Right renal cortex interstitium (tissue), 3 donors: ENCODE data around the gene ULBP3. TPM values are rescaled to one million over a fixed set of nuclear protein-coding genes. Genes with fewer than 3 reads are reported as not detected.
"Not testable (repeated sequence)": the region's sequence is repeated elsewhere in the genome, so short reads cannot be mapped to it uniquely, and the experiment has no call there.

Experiments used
- DNase-seq, 3 donors: peaks; one replicate each; pipeline ENCODE4 v3.0.0-alpha.2; 2013; ENCODE audit warnings: low read depth in 3 of 3, low spot score in 2 of 3
- polyA plus RNA-seq, 3 donors: library from polyadenylated mRNA; unstranded; fragments of 120-200 nt; gene quantifications; one replicate each; pipeline ENCODE4 v1.2.1, GENCODE V29; 2013; ENCODE audit not compliant: insufficient read length in 3 of 3

Gene ULBP3
- polyA plus RNA-seq, 3 donors, result 8.1 to 12.2 (median 10.1) TPM

DNA sequence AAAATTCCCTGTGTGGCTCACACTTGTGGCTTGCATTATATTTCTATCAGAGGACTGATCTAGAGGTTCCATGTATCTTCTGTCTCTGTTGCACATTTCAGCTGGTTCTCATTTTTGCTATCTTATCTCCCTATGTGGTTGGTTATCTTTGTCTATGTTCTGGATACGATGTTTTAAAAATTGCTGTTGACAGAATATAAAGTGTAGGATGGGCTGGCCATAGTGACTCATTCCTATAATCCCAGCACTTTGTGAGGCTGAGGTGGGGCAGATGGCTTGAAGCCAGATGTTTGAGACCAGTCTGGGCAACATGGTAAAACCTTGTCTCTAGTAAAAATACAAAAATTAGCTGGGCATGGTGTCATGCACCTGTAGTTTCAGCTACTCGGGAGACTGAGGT lies 9.9 kb upstream of the ULBP3 start:
- no peak for DNase-seq

DNA sequence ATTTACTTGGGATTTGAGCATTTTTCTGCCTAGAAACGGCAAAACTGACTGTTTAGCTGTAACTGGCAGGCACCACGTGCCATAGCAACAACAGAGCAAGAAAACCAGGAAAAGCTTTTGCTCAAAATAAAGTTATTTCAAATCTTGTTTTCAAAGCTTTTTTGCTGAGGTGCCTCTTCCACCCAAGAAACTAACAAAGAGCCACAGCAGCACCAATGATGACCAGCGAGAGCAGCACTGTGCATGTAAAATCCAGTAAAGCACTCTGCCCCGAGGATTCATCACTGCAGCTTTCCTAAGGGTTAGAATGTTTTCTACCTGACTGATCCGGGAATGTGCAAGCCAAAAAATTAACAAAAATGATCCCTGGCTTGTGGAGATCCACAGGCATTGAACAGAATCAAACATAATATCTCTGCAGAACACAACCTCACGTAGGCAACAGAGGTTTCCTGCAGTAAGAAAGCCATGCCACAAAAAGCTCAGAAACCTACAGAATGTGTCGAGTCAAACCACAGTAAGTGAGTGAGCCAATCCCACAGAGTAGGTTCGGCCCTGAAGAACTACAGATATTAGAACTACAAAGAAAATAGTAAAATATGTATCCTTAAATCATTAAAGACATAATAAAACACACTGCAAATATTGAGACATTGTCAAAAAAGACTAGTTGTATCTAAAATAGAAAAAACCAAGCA lies 7.4 kb upstream of the ULBP3 start:
- DNase-seq, result no peak

DNA sequence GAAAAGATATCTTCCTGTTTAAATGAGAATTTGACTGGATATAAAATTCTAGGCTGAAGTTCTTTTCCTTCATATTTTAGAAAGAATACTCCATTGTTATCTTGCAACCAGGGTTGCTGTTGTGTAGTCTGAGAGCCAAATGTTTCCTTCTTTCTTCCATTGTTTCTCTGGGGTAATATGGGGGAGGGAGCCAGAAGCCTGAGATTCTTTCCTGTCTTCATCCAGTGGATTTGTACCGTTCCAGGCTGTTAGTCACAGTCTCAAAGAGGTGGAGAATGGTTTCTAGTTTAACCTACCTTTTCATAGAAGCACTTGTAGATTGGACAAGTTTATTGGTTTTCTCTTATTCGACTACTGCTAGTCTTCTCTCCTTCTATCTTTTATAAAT lies 6.1 kb upstream of the ULBP3 start:
- DNase-seq, result no peak

DNA sequence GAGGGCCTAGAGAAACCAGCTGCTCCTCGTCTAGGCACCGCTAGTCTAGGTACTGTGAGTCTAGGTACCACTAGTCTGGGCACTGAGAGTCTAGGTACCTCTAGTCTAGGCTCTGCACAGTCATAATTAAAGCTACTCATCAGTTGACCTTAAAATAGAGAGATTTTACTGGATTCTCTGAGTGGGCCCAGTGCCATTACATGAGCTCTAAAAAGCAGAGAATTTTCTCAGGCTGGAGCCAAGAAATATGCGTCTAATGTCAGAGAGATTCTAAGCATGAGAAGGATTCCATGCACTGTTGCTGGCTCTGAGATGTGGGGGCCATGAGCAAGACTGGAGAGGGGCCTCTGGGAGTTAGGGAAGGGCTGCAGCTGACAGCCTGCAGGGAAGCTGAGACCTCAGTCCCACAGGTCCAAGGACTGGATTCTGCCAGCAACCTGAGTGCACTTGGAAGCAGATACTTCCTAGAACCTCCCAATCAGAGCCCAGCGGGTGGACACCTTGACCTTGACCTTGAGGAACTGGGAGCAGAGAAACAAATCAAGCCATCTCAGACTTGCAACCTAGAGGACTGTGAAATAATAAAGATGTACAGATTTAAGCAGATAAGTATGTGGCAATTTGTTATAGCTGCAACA lies 5.6 kb upstream of the ULBP3 start:
- not testable (repeated sequence) for DNase-seq

DNA sequence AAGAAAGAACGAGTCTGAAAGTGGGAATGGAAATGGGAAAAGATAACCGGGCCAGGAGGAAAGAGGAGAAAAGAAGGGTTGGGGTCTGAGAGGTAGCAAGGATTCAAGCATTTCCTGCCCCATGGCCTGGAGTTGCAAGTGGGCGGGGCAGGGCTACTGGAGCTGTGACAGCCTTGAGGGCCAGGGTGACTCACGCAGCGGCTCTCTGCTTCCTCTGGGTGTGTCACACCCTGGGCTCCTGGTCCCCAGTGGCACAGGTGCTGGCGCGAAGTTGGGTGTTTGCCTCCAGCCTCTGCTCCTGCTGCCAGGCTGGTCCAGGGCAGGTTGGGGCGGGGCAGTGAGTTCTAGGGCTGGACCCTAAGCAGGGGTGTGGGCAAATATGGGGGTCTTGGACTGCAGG lies 3.3 kb upstream of the ULBP3 start:
- no peak for DNase-seq

DNA sequence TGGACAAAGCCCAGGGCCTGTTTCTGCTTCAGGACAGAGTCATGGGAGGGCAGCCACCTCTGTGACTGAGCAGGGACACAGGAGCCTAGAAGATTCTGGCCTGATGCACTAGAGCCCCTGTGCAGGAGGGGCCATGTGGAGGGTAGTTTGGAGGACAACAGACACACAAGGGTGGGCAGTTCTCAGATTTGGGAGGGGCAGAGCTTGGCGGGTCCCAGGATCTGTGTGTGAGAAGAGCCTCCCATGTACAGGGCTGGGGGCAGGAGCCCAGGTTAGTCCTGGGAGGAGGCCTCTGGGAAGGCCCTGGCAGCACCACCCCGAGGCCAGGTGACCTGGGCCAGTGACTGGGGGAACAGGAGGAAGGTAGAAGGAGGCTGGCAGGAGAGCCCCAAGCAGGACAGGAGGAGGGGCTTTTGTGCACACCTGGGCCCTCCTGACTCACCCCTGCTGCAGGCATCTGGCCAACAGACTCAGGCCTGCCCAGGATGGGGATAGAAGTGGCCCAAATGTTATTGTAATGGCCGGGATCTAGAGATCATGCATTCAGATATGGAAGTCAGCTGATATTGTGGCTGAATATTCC lies 1.4 kb upstream of the ULBP3 start:
- no peak for DNase-seq

- no peak for DNase-seq
These were observed 785 bp upstream of the ULBP3 start for GRCh38 chr6:150069706-150070105.

DNA sequence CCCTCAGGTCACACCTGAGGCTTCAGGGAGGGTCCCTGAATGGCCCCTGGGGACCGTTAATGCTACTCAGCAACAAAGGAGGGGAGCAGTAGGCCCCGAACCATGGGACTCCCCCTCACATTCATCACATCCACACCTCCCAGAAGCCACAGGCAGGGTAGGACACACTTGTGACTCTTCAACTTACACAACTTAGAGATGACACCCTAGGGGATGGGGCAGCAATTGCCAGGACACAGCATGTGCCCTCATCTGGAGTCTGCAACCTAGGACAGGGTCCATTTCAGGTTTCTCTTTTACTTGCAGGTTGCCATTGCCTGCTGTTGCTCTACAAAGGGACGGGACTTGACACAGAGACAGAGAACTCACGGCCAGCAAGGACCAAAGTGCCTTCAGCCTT lies 770 bp downstream of the ULBP3 start:
- DNase-seq, result no peak

- no peak for DNase-seq
These were observed 3.8 kb downstream of the ULBP3 start for GRCh38 chr6:150065083-150065482.

DNA sequence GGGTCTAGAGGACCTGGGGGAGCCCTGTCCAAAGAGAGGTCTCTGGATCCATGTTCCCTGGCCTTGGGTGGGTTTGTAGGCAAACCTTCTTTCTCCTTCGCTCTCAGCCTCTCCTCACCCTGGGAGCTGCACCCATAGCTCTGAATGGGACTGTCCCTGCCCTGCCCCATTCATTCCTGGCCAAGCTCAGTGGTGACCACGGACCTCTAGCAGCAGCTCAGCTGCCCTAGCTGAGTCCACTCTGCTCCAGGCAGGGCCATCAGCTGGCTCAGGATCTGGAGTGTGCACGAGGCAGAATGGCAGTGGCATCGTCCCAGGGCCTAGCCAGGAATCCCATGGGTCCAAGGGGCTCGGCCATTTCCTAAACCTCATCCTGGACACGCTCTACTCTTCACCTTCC lies 5.3 kb downstream of the ULBP3 start:
- no peak for DNase-seq

DNA sequence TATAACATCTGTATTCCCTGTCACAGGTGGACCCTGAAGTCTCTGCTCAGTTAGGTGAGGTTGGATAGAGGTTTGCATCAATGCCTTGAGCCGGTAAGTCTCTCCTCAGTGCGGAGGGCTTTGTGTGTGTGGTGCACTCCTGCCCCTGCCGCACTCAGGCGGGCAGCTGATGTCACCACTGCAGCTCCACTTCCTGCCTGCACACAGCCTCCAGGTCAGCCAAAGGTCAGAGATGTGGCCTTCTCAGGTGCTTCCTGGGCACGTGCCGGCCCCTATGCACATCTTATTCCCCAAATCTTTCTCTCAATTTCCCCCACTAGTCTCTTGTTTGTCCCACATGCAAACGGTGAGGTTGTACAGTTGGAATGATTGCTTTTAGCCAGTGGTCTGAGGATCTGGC lies 8.9 kb downstream of the ULBP3 start:
- not testable (repeated sequence) for DNase-seq

DNA sequence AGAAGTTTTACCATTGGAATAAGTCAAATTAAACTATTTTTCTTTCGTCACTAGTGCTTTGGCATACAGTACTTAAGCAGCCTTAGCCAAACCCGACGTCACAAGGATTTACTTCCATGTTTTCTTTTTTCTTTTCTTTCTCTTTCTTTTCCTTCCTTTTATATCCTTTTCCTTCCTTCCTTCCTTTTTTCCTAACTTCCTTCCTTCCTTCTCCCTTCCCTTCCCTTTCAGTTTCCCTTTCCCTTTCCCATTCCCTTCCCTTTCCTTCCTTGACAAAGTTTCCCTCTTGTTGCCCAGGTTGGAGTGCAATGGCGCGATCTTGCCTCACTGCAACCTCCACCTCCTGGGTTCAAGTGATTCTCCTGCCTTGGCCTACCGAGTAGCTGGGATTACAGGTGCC lies 9.9 kb downstream of the ULBP3 start:
- no peak for DNase-seq

DNA sequence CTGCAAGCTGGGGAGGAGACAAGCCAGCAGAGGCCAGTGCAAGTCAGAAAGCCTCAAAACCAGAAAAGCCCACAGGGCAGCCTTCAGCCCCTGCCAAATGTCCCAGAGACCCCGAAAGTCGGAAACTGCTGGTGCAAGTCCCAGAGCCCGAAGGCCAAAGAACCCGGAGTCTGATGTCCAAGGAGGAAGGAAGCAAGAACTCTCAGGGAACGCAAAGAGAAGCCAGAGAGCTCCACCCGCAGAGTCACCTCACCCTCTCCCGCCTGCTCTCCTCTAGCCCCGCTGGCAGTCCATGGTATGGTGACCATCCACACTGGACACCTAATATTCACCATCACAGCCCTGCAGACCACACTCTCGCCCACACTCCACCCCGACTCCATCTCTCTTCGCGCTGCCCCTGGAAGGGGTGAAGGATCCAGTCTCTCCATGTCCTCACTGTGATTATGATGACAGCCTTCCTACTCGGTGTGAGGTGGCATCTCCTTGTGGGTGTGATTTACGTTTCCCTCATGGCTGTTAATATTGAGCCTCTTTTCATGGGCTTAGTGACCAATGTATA lies 10.6 kb downstream of the ULBP3 start:
- DNase-seq, result no peak

DNA sequence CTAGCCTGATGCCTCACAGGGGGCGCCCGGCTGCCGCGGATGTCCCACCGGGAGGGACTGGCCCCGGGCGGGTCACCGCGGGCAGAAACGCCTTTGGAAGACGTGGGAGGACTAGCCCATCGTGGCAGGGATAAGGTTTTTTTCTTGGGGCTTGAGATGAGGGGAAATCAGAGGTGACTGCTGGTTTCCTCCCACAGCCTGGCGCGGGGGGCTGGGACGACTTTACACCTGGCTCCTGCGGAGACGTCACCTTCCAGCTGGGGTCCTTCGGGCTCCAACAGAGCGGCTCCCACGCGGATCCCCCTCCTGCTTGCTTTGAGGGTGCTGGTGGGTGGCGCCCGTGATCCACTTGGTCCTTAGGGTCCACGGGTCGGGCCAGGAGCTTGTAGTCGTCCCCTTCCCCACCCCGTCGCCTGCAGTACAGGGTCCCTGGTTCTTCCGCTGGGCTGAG lies 11.4 kb downstream of the ULBP3 start:
- no peak for DNase-seq

DNA sequence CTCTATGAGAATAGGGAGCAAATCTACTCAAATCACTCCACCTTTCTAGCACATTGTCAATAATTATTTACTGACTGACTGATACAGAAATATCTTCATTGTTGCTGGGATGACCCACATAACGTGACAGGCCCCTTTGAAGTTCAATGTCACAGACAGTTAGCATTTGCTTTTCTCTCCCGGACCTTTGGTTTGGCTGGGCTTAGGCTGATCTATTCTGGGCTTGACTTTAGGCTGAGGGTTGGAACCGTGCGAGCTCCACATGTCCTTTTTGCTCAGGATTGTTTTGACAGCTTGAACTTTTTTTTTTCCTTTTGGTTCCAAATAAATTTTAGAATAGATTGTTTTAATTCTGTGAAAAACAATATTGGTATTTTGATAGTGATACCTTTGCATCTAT lies 12.0 kb downstream of the ULBP3 start:
- DNase-seq, result no peak

DNA sequence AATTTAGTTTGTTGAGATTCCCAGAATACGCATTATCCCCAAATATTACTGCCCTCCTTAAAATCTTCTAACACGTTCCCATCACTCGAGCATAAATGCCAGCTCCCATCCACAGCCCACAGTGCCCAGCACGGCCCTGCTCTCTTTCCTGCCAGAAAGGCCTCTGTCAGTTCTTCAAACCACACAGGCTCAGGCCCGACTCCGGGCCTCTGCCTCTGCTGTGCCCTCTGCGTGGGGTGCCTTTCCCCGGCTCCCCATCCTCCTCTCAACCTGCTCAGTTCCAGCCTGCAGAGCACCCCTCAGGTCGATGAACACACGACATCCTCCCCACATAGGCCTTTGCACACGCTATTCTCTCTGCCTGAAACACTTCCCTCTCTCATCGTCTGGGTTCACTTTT lies 12.8 kb downstream of the ULBP3 start:
- no peak for DNase-seq

DNA sequence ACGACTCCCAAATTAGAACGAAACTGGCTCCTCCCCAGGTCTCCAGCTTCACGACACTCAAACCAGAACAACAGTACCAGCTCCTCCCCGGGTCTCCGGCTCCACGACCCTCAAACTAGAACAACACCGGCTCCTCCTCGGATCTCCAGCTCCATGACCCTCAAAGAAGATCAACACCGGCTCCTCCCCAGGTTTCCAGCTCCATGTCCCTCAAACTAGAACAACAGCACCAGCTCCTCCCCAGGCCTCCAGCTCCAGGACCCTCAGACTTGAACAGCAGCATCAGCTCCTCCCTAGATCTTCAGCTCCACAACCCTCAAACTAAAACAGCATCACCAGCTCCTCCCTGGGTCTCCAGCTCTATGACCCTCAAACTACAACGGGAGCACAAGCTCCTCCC lies 13.8 kb downstream of the ULBP3 start:
- no peak for DNase-seq

GRCh38 chr6:150053450-150053849 lies 15.5 kb downstream of the ULBP3 start:
- no peak for DNase-seq

- DNase-seq, result no peak
These were observed 18.1 kb downstream of the ULBP3 start for GRCh38 chr6:150050846-150051245.

DNA sequence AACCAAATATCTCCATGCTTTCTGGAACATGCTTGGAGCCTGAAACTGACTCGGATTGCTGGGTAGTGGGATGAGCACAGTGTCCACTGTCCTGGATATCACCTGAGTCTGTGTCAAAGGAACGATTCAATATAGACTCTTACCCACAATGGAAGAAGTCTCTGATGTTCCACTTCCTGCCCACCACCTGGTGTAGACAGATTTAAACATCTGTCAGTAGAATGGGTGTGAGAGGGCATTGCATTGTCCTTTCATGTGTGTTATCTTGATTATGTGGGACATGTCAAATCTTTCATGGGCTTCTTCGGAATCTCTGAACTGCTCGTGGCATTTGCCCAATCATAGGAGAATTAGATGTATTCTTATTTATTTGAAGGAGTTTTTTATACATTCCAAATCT lies 20.8 kb downstream of the ULBP3 start:
- DNase-seq, result no peak

DNA sequence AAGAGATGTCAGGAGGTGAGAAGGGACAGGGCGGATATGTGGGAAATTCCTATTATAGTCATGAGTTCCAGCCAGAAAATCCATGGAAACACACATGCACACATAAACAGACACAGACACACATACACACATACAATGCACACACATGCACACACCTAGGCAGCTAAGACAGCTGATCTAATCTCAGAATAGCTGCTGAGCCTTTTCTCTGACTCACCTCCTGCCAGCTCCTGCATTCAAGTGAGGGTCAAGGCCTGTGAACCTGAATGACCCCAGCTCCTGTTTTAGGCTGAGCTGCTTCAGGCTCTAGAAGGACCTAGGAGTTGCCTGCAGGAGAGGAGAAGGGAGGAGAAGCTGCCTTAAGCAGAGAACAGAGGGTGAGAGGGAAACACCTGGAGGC lies 22.0 kb downstream of the ULBP3 start:
- DNase-seq, result no peak

DNA sequence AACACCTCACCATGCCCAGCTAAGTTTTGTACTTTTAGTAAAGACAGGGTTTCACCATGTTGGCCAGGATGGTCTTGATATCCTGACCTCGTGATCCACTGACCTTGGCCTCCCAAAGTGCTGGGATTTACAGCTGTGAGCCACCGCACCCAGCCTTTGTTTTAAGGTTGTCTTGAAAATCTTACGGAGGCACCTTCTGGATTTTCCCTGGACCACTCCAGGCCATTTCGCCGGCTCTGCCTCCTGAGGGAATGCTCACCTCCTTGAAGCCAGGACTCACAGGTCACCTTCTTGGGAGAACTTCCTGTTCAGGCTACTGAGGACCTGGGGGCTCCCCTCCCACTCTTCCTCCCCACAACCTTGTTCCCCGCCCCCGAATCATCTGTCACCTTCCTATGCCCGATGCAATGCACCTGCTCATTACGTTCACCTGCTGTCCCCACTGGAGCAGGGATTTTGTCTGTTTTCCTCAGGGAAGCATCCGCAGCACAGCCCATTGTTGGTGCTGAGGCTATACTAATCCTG lies 24.2 kb downstream of the ULBP3 start:
- no peak for DNase-seq
